GM18526 (cell line): ENCODE measurements around the gene POLR3E.

Source experiments
- POLR2A ChIP-seq: IDR thresholded peaks from 3 replicates; pipeline ENCODE4 v1.6.1; 2011; ENCODE audit not compliant: insufficient read length; ENCODE audit errors: extremely low read depth

The POLR3E gene

GRCh38 chr16:22375117-22375962 lies 78.1 kb downstream of the POLR3E start:
- TF ChIP-seq POLR2A: no peak

DNA sequence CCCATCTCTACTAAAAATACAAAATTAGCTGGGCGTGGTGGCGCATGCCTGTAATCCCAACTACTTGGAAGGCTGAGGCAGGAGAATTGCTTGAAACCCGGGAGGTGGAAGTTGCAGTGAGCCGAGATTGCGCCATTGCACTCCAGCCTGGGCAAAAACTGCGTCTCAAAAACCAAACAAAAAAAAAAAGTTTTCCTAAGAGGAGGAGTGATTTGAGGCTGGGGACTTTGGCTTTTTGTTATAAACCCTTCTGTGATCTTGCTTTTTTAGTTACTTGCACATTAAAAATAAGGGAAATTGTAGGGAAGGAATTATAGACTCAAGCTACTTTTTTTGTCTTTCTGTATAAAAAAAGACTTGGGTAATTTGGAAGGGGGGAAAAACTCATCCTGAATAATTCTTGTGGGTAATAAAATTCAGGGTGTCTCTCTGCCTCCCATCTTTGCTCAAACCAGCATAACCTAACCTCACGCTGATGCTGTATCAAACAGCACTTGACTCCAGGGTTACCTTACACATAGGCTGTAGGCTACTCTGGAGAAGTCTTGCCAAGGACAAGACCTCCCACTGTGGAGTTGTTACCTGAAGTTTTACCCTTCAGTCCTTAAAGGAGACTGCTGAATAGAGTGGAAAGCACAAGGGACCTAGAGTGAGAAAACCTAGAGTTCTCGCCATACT lies 78.9 kb downstream of the POLR3E start:
- no peak for TF ChIP-seq POLR2A

DNA sequence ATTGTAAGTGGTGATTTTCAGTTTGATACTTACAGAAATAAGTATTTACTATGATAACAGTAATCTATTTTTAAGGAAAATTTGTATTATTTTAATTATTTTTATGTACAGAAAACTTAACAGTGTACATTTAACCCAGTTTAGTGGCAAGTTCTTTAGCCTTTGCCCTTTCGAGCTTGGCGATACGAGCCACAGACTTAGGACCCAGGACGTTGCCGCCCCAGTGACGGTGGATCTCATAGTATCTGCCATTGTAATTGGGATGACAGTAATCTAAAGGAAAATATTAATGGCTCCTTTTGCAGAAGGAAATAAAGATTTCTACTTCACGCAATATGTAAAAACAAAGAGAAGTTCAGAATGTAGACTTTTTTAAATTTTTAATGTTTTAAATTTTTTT lies 82.4 kb downstream of the POLR3E start:
- no peak for TF ChIP-seq POLR2A

DNA sequence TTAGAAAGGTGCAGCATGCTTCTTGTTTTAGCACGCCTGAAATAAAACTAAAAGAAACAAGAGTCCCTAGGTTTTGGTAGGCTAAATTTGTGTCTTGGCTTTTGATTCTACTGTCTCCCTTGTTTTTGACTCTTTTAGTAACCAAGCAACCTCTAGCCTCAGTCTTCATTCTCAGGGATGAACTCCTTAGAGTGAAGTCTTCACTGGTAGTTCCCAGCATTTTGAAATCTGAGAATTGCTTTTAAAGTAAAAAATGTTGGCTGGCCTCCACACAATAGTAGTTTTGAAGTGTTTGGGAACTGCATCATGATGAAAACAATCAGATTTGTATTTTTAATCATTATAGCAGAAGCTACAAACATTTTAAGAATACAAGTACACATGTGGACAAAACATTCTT lies 83.3 kb downstream of the POLR3E start:
- no peak for TF ChIP-seq POLR2A

GRCh38 chr16:22381392-22381791 lies 84.2 kb downstream of the POLR3E start:
- TF ChIP-seq POLR2A: no peak

DNA sequence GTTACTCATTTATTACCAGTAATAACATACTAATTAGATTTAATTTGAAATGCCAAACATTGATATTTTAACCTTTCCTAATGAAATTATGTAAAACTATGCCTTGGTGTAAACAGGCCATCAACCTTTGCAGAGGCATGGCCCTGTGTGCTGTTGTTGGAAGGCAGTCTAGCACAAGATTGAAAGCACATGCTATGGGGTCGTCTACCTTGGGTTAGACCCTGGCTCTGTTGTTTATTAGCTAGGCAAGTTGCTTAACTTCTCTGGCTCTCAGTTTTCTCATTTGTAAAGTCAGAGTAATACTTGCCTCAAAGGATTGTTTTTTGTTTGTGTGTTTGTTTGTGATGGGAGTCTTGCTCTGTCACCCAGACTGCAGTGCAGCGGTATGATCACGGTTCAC lies 86.6 kb downstream of the POLR3E start:
- TF ChIP-seq POLR2A: no peak
